22Rv1 (cell line): ENCODE measurements around the gene MED29.

Experiments
- ZFX ChIP-seq: fragments of 450-650 bp; IDR thresholded peaks from 2 replicates; pipeline ENCODE4 v1.6.1; 2017; ENCODE audit warnings: antibody characterized with exemption, borderline replicate concordance
- TF ChIP-seq, protein P1 (sequence below): fragments of 450-650 bp; IDR thresholded peaks from 2 replicates; pipeline ENCODE4 v1.5.1; 2017; ENCODE audit warnings: mild to moderate bottlenecking

DNA sequence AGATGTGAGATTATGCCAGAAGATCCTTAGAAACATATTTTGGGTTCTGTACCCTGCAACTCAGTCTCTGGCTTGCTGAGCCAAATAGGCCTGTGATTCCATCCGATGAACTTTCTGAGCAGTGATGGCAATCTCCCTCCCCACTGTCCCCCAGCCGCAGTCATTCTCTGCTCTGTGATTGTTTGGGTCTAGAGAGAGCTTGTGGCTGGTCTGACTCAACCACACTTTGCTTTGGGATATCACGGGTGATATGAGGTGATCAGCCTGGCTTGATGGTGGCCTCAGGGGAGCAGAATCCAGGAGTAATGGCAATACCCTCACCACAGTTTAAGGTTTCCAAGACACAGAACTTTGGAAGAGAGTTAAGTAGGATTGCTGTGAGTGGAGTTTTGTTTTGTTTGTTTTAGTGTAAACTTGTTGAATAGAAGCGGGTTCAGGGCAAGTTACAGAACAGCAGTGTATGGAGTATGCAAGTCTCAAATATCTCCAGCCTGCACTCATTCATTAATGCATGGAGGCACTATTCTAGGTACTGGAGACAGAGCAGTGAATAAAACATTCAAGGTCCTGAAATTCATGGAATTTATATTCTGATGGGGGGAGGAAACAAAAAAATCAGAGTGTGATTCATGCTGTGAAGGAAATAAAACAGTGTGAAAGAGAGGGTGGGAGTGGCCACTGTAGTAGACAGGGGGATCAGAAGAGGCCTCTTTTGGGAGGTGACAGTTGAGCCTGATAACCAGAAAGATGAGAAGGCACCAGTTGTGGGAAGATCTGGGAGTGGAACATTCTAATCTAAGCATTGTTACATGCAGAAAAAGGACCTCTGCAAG is 43.6 kb upstream of the MED29 start:
- TF ChIP-seq, protein P1, sequence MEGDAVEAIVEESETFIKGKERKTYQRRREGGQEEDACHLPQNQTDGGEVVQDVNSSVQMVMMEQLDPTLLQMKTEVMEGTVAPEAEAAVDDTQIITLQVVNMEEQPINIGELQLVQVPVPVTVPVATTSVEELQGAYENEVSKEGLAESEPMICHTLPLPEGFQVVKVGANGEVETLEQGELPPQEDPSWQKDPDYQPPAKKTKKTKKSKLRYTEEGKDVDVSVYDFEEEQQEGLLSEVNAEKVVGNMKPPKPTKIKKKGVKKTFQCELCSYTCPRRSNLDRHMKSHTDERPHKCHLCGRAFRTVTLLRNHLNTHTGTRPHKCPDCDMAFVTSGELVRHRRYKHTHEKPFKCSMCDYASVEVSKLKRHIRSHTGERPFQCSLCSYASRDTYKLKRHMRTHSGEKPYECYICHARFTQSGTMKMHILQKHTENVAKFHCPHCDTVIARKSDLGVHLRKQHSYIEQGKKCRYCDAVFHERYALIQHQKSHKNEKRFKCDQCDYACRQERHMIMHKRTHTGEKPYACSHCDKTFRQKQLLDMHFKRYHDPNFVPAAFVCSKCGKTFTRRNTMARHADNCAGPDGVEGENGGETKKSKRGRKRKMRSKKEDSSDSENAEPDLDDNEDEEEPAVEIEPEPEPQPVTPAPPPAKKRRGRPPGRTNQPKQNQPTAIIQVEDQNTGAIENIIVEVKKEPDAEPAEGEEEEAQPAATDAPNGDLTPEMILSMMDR, result no peak
- no peak for TF ChIP-seq ZFX
